KMS-11 (cell line): ENCODE measurements around the gene UNC5B.

Source experiments
- H2AFZ ChIP-seq: fragments of 200-600 bp; sonication (generic); 2 replicates; pipeline ENCODE4 v1.6.1; 2016; ENCODE audit warnings: antibody characterized with exemption, mixed run types, low read depth
- H3K27ac ChIP-seq: fragments of 200-600 bp; sonication (generic); 2 replicates; pipeline ENCODE4 v1.6.1; 2016; ENCODE audit warnings: mild to moderate bottlenecking, mixed run types
- H3K27me3 ChIP-seq: fragments of 200-600 bp; sonication (generic); 2 replicates; pipeline ENCODE4 v1.6.1; 2017; ENCODE audit warnings: mild to moderate bottlenecking, low read depth, mixed run types, moderate library complexity; ENCODE audit not compliant: insufficient read depth
- H3K36me3 ChIP-seq: fragments of 200-600 bp; sonication (generic); 2 replicates; pipeline ENCODE4 v1.6.1; 2017; ENCODE audit warnings: mild to moderate bottlenecking, mixed run types; ENCODE audit not compliant: insufficient read depth
- H3K4me1 ChIP-seq: fragments of 200-600 bp; sonication (generic); 2 replicates; pipeline ENCODE4 v1.6.1; 2016; ENCODE audit warnings: mild to moderate bottlenecking, low read depth, mixed run types; ENCODE audit not compliant: poor library complexity, severe bottlenecking
- H3K4me2 ChIP-seq: fragments of 200-600 bp; sonication (generic); 2 replicates; pipeline ENCODE4 v1.7.0; 2016; ENCODE audit warnings: mild to moderate bottlenecking, mixed run types
- H3K4me3 ChIP-seq: fragments of 200-600 bp; sonication (generic); IDR thresholded peaks from 2 replicates; pipeline ENCODE4 v1.6.1; 2017; ENCODE audit warnings: low read depth, low read length, mixed read lengths; ENCODE audit not compliant: insufficient read depth
- H3K79me2 ChIP-seq: fragments of 200-600 bp; sonication (generic); 2 replicates; pipeline ENCODE4 v1.6.1; 2016; ENCODE audit warnings: low read depth, mixed run types; ENCODE audit not compliant: insufficient read depth
- H3K9ac ChIP-seq: fragments of 200-600 bp; sonication (generic); 2 replicates; pipeline ENCODE4 v1.6.1; 2016; ENCODE audit warnings: mild to moderate bottlenecking, mixed run types
- H4K20me1 ChIP-seq: fragments of 200-600 bp; sonication (generic); 2 replicates; pipeline ENCODE4 v1.6.1; 2016; ENCODE audit warnings: mild to moderate bottlenecking, mixed run types; ENCODE audit not compliant: insufficient read depth
- CTCF ChIP-seq: fragments of 200-600 bp; sonication (generic); conservative IDR thresholded peaks from 2 replicates; pipeline ENCODE4 v1.6.1; 2017; ENCODE audit warnings: low read depth, mild to moderate bottlenecking, antibody characterized with exemption, low read length, moderate library complexity, mixed read lengths

UNC5B gene

GRCh38 chr10:71302874-71303568 lies 90.7 kb downstream of the UNC5B start:
- Histone ChIP-seq H3K9ac (no peak overlapping the region), H3K4me1 (no peaks in the 10 kb centered on the region), H3K36me3 (no peaks in the 10 kb centered on the region), H3K4me3 (no peak overlapping the region), H3K79me2 (no peaks in the 10 kb centered on the region), H3K4me2 (no peak overlapping the region), H4K20me1 (no peaks in the 10 kb centered on the region), H3K27ac (no peak overlapping the region), H3K27me3 (peaks cover 38% of the 10 kb centered on the region; the same call in 1 of the 2 replicates), H2AFZ (no peak overlapping the region)
- TF ChIP-seq CTCF = peak; percentile 67

- Histone ChIP-seq H3K4me1 (no peaks in the 10 kb centered on the region), H3K9ac (no peak overlapping the region), H3K79me2 (no peaks in the 10 kb centered on the region), H3K27ac (no peak overlapping the region), H4K20me1 (no peaks in the 10 kb centered on the region), H2AFZ (no peak overlapping the region), H3K4me3 (no peak overlapping the region), H3K4me2 (no peak overlapping the region), H3K36me3 (no peaks in the 10 kb centered on the region), H3K27me3 (peaks cover 33% of the 10 kb centered on the region; the same call in 1 of the 2 replicates)
- peak; percentile 19; the same call in 1 of the 2 replicates for TF ChIP-seq CTCF
Measured at GRCh38 chr10:71303569-71303907, 91.2 kb downstream of the UNC5B start.

GRCh38 chr10:71304914-71305313 lies 92.5 kb downstream of the UNC5B start:
- no peak overlapping the region for H2AFZ ChIP-seq
- no peaks in the 10 kb centered on the region for H3K36me3 ChIP-seq
- H3K79me2 ChIP-seq = no peaks in the 10 kb centered on the region
- no peak overlapping the region for H3K27ac ChIP-seq
- TF ChIP-seq CTCF = no peak
- peaks cover 25% of the 10 kb centered on the region; the same call in 1 of the 2 replicates for H3K27me3 ChIP-seq
- no peaks in the 10 kb centered on the region for H4K20me1 ChIP-seq
- H3K9ac ChIP-seq = no peak overlapping the region
- no peak overlapping the region for H3K4me3 ChIP-seq
- H3K4me2 ChIP-seq = no peak overlapping the region
- H3K4me1 ChIP-seq = no peaks in the 10 kb centered on the region

- peaks cover 15% of the 10 kb centered on the region; the same call in 1 of the 2 replicates for H3K27me3 ChIP-seq
- TF ChIP-seq CTCF = no peak
Measured at GRCh38 chr10:71306979-71307378, 94.6 kb downstream of the UNC5B start.

More at GRCh38 chr10:71306979-71307378, 94.6 kb downstream of the UNC5B start:
- Histone ChIP-seq H3K9ac (no peak overlapping the region), H3K36me3 (no peaks in the 10 kb centered on the region), H3K4me1 (no peaks in the 10 kb centered on the region), H3K27ac (no peak overlapping the region), H3K4me3 (no peak overlapping the region), H2AFZ (no peak overlapping the region), H3K79me2 (no peaks in the 10 kb centered on the region), H4K20me1 (no peaks in the 10 kb centered on the region), H3K4me2 (no peak overlapping the region)
